GM18873 (cell line): ENCODE measurements around the gene FUT7.
"Not testable (repeated sequence)": the region's sequence is repeated elsewhere in the genome, so short reads cannot be mapped to it uniquely, and the experiment has no call there.

Experiments used
- ATAC-seq: cut with Tn5 transposase; IDR thresholded peaks from one replicate; pipeline ENCODE4 v1.9.1; 2021; ENCODE audit warnings: mild to moderate bottlenecking, moderate library complexity, moderate number of reproducible peaks; ENCODE audit not compliant: unreplicated experiment, low FRiP score

The FUT7 gene

DNA sequence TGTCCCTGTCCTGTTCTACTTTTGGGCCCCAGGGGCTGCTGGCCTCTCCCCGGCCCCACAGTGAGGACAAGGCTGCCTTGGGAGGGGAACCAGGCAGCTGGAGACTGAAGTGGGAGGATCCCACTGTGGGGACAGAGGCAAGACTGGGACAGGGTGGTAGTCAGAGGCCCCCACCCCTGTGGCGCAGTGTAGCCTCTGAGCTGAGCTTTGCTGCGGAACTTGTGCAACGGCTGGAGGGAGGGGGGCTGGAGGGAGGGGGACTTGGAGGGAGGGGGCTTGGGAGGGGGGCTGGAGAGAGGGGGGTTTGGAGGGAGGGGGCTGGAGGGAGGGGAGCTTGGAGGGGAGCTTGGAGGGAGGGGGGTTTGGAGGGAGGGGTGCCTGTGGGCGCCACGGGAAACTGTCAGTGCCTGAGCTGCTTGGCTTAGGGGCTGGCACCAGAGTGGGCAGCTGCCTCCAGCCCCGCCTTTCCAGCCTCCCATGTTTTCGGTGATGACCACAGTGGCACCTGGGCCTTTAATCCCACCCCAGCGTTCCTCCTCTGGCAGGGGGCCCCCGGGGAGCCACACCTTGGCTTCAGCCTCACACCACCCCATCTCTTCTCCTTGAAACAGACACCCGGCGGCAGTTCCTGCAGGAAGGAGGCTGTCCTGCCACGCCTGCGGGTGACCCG is 2.3 kb upstream of the FUT7 start:
- ATAC-seq, result no peak

DNA sequence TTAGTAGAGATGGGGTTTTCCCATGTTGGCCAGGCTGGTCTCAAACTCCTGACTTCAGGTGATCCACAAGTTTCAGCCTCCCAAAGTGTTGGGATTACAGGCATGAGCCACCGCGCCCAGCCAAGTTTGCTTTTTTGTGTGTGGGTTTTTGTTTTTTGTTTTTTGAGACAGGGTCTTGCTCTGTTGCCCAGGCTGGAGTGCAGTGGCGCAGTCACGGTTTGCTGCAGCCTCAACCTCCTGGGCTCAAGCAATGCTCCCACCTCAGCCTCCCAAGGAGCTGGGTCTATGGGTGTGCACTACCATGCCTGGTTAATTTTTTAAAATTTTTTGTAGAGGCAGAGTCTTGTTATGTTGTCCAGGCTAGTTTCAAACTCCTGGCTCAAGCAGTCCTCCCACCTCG is 1.6 kb upstream of the FUT7 start:
- ATAC-seq, result not testable (repeated sequence)

DNA sequence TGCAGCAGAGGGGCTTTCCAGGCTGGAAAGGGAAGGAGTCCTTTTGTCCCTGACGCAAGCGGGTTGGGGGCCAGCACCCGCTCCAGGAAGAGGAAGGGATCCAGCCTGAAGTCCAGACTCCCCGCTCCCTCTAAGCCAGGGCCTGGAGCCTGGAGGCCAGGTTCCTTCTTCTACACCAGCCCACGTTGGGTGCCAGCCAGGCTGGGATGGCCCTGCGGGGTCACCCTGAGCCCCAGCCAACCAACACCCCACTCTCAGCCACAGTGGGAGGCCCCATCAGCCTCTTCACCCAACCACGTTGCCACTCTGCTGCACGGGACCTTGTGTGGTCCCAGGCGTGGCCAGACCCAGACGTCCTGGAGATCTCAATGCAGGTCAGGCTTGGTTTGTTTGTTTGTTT is 970 bp upstream of the FUT7 start:
- ATAC-seq, result no peak

DNA sequence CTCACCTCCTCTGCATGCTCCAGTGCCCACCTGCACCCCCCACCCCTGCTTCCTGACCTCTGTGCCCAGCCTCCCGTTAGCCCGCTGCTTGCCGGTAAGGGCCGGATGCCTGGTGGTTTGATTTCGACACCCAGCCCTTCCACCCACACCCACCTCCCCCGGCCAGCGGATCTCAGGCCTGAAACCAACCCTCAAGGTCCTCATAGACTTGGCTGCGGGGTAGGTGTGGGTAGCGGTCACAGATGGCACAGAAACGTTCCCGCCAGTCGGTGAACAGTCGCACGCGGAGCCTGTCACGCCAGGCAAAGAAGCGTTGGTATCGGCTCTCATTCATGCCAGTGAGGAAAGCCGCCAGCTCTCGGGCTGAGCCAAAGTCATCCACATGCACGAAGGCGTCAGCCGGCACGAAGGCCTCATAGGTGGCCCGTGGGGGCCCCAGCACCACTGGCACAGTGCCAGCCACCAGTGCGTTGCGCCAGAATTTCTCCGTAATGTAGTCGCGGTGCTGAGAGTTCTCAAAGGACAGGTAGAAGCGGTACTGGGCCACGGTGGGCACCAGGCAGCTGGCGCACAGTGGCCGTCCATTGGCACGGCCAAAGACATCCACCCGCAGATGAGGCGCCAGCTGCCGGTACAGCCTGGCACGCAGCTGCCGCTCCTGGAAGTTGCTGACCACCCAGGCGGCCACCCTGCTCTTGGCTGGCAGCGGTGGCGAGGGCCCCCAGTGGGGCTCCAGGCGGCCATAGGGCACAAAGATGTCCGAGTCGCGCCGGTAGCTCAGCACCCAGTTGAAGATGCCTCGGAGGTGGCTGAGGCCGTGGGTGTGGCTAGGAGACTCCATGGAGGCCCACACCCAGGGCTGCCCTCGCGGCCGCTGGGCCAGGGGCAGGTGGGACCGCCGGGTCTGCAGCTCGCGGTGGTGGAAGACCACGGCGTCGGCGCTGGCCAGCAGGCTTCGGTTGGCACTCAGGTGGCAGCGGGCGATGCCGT is 1.1 kb downstream of the FUT7 start:
- ATAC-seq, result no peak

DNA sequence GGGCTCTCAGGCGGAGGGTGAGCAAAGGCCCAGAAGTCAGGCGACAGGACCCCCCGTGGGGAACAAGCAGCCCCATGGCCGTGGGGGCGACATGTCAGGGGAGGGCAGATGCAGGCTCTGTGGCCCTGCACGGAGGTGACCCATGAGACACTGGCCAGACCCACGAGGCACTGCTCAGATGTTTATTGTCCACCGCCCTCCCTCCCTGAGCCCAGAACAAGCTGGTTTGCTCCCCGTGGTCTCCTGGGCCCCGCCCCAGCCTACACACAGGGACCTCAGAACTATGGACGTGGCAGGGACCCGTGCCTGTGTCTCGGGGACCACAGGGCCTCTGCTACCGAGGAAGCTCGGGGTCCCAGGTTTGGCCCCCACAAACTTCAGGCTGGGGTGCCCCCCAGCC is 1.9 kb downstream of the FUT7 start:
- no peak for ATAC-seq

DNA sequence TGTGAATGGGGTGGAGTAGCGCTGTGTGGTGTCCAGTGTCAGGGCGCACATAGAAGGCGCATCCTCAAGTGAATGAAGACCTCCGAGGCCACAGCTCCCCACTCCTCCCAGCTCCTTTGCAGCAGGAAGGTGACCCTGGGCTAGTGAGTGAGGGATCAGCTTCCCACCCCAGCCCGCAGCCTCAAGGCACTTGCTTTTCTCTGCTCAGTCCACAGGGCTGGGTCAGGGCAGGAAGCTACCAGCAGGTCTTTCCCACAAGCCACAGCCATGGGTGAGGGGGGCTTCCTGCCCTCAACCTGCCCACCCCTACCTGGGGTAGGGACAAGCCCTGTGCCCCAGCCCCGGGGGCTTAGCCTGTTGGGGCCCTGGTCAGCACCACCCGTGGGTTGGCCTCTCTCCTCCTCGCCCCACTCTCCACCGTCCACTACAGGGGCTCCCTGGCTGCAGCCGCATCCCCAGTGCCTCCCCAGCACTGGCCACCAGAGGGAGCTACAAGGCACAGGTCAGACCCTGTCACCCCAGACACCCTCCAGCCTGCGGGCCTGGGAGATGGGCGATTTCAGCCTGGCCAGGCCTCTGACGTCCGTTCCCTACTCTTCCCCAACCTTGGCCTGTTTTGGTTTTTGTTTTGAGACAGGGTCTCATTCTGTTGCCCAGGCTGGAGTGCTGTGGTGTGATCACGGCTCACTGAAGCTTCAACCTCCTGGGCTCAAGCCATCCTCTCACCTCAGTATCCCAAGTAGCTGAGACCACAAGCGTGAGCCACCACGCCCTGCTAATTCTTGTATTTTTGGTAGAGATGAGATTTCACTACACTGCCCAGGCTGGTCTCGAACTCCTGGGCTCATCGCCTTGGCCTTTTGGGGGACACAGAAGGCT is 2.6 kb downstream of the FUT7 start:
- ATAC-seq, result no peak

DNA sequence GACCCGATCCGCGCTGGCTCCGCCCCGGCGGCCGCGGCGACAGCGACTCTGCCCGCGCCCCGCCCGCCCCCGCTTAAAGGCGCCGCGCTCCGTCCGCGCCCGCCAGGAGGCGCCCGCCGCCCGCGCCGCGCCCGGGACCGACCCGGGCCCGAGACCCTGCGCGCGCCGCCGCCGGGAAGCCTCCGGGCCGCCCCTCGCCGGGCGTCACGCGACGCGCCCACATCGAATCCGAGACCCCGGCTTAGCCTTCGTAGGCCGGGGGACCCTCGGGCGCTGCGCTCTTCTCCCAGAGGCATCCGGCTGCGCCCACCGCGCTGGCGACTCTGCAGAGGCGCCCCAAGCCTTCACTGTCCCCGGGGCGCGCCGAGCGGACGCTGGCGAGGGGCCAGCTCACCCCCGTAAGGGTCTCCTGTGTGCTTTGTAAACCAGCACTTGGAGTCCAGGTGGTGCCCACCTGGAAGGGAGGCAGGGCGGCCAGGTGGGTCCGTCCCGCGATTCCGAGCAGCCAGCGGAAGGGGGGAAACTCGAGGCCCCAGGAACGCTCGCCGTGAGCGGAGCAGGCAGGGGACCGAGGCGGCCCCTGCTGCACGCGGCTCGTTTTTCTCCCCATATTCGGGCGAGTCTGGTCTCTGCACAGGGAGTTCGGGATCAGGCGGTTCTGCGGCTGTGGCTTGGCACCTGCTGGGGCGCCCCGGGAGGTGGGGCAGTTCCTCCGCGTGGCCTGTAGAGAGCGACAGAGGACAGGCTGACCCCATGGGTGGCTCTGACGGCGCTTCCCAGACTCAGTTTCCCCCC is 3.4 kb downstream of the FUT7 start:
- no peak for ATAC-seq

DNA sequence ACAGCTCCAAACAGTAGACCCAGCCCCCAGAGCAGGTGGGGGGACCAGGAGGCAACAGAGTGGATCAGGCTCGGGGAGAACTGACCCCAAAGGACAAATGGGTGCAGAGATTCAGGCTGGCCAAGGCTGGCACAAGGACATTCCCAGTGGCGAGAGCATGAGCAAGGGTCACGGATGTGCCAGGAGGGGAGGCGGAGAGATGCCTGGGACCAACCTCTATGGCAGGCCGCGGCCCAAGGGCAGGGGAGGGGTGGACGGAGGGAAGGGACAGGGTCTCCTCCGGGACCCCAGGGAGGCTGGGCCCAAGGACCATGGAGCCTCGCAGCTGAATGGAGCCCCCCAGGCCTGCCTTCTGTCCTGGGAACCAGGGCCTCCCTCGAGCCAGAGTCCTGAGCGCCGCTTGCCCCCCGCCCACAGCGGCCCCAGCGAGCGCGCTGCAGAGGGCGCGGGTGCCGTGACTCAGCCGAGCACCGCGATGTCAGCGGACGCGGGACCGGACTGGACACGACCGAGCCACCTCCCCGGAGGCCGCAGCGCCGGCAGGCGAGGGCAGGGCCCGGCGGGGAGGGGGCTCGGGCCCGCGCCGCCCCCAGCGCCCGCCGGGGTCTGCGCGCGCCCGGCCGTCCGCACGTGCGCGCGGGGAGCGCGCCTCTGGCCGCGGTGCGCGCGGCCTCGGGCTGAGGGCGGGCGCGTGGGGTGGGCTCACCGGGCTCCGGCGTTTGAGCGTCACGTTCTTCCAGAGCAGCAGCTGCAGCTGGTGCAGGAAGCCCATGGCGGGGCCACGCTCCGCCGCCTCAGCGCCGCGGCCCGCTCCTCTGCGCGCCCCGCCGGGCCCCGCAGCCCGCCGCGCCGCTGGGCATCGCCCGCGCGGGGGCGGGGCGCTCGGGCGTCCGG is 4.3 kb downstream of the FUT7 start, which contains the start of gene ABCA2:
Gene ABCA2, minus strand, starts transcription at position 869 of the 894 bp plus-strand sequence. Its CDS starts 97 bp downstream, at position 772.
- no peak for ATAC-seq

DNA sequence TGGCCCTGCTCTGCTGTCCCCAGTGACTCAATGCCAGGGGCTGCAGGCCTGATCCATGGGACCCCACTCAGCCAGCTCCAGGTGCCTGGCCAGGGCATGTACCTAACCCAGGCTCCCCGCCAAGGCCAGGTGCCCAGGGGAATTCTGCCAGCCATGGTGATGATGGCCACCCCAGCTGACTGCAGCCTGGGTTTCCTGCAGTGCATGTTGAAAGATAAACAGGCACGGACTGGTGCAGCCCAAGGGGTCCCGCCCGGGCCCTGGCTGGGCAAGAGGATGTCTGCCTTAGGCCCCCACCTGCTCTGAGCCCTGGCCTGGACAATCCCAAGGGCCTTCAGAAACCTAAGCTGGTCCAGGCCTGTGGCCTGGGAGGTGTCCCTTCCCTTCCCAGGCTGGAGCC is 5.1 kb downstream of the FUT7 start:
- no peak for ATAC-seq

DNA sequence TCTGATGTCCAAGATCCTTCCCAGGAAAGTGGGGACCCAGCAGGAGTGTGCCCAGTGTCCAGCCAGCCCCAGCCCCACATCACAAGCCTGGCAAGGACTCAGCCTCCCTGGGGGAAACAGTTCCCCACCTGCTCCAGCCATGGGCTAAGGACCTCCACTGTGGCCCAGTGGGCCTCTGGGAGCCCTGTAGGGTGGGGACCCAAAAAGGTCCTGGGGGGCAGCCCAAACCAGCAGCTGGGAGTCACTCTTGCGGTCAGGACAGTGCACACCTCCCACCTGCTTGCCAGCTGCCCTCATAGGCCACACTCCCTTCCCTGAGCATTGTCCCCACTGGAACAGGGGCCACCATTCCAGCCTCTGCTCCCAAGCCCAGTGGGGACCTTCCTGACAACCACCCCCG is 5.5 kb downstream of the FUT7 start:
- no peak for ATAC-seq

DNA sequence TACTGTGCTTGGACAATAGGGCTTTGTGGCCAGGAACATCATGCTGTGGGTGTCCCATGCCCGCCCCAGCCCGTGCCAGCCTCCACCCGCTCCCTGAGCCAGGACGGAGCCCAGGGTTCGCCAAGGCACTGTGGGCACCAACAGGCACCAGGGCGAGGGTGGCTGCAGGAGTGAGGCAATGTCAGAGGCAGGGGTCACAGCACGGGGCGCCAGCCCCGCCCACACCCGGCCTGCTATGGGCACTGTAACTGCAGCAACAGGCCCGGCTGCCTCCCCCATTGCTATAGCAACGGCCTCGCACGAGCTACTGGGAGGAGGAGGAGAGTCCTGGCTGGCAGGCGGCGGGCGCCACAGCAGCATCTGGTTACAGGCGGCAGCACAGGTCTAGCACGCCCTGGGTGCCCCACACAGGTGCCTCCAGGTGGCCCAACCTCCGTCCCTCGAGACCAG is 6.3 kb downstream of the FUT7 start:
- no peak for ATAC-seq

DNA sequence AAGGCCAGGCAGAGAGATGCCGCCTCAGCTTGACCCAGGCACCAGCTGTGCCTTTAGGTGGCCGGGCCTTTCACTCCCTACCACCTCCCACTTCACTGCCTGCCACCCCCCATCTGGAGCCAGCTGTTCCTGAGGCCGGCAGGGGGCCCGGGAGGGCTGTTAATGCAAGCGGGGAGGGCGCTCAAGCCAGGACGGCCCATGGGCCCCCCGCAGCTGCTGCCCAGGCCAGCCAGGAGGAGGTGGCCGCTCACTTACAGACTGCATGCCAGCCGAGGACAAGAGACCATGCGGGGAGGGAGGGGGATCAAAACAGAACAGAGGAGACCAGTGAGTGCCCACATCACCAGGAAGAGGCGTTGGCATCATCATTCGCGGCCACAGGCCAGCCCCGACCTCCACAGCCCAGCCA is 8.3 kb downstream of the FUT7 start:
- ATAC-seq, result no peak

DNA sequence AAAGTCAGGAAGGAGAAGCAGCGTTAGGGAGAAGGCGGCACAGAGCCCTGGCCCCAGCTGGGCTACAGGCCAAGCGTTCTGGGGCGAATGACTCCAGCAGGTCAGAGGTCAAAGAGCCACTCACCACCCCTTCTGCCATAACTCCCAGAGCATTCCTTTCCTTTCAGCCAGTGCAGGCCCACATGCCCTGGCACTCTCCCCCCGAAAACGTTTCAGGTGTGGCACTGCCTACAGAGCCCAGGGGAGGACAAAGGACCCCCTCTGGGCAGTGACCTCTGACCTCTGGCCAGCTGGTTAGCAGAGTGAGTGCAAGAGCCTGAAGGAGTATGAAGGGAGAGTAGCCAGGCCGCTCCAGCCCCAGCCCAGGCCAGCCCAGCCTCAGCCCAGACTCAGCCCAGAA is 8.7 kb downstream of the FUT7 start:
- no peak for ATAC-seq

DNA sequence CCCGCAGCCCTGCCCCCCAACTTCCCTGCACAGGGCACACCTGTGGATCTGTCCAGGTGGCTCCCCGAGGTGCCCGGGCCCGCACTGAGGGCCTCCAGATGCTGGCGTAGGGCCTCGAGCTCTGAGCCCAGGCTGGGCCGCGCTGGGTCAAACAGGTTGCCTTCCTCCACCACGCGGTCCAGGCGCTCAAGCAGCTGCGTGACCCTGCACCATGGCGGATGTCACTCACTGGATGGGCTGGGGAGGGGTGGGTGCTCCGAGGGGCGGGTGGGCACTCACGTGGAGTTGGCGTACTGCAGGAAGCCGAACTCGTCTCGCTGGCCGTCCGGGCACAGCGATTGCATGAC is 9.3 kb downstream of the FUT7 start:
- ATAC-seq, result no peak

DNA sequence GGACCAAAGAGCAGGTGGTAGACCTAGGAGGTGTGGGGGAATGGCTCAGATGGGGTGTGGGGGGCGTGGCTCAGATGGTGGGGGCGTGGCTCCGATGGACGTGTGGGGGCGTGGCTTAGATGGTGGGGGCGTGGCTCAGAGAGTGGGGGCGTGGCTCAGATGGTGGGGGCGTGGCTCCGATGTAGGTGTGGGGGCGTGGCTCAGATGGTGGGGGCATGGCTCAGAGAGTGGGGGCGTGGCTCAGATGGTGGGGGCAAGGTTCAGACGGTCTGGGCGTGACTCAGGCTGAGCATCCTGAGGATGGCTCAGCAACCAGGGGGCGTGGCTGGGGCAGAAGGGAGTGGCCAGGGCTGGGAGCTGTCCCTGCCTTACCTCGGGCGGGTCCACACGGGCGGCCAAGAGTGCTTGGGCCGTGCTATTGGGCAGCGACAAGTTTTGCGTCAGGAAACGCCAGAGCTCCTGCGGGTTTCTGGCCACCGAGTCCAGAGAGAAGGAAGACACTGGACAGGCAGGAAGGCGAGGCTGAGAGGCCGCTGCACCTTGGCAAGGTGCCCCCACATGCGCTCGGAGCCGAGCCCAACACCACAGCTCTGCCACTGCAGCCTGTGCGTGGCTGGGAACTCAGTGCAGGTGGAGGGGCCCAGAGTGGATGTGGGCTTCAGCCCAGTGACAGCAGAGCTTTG is 9.8 kb downstream of the FUT7 start:
- no peak for ATAC-seq

DNA sequence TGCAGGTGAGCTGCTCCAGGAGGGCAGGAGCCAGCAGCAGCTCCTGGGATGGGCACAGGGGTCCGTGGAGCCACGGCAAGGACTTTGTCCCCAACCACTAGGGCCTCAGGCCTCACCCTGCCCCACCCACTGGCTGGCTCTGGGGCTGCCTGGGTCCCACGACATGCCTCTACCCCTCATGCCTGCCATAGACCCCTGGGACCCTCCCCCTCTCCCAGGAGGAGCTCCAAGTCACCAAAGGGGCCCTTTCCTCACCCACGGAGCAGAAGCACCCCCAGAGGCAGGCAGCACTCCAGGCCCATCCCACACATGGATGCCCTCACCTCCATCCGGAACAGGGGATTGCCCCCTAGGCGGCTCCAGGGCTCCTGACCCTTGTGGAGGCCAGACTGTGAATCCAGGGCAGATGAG is 10.3 kb downstream of the FUT7 start:
- no peak for ATAC-seq

DNA sequence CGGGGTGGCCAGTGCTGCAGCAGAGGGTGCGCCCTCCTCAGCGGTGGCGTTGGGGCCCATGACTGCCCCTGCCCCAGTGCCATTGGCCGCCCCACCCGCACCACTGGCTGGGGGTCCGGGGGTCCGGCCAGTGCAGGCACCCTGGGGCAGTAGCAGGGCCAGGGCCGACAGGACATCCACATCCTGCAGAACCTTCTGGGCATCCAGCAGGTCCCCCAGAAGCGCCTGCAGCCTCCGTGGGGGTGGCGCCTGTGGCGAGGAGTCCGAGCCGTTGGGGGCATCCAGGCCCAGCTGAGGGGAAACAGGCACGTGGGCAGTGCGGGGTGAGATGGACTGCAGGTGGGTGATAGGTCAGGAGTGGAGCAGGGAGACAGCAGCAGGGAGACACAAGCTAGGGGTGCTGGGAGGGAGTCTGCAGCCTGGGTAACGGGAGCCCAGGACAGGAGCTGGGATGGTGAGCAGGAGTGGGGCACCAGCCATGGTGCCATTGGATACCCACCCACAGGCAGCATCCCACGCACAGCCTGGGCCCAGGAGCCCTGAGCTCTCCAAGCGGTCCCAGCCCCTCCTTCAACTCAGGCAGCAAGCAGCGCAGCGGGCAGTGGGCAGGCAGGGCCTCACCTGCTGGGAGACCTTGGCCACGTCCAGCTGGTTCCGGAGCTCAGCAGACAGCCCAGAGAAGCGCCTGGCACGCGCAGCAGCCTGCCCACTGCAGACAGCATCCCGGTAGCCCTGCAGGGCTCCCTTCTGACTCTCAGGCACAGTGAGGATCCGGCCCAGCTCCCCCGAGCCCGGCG is 10.9 kb downstream of the FUT7 start:
- no peak for ATAC-seq
